EL (cell line): Measurements from ENCODE around the gene ZNF280A.

ENCODE experiments used
- DNase-seq: peaks from one replicate; pipeline ENCODE4 v3.0.0-alpha.2; 2016

Gene ZNF280A

GRCh38 chr22:22465782-22466181 is 54.3 kb downstream of the ZNF280A start:
- DNase-seq: no peak

DNA sequence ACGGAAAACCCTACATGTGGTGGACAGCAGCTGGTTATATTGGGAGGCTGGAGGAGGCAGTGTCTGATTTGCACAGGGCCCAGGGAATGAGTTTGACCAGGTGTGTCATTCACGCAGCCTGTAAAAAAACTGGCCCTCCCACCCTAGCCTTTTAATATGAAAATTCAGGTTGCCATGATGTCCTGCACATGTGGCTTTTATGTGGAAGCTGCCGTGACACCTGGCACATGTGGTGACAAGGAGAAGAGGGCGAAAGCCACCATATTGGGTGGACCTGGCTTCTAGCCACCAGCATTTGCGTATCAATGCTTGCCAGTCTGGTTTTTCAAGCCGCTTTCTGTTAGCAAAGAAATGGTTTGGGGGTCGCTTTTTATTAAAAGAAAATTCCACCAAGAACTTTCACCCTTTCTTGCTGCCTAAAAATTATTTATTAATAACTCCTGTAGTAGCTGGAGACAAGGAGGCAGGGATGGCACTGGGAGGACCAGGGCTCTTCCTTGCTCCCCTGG is 54.9 kb downstream of the ZNF280A start:
- no peak for DNase-seq

DNA sequence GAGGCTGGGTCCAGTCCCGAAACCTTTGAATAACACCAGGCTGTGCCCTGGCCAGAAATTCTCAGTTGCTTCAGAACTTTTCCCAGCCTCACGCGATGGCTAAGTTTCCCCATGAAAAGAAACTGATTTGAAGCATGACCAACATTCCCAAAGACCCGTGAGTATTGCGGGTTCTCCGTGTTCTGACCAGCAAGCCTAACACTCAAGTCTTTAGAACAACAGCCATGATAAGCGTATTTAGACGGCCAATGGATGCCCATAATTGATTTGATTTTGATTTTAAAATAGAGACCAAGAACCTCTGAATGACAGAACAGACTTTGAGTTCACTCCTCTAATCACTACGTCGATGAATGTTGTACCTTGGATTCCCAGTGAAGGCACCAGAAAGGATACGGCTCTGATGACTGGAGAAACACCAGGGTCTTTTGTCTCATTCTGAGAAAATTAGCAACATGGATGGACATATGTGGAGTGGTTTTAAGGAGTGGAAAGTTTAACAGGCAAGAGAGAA is 55.5 kb downstream of the ZNF280A start:
- DNase-seq: no peak

- peak; percentile 58 for DNase-seq
Observed at GRCh38 chr22:22463855-22464540, 56.1 kb downstream of the ZNF280A start.
